Aorta (tissue), 5 donors: Measurements from ENCODE around the gene TFG. TPM values are rescaled to one million over a fixed set of nuclear protein-coding genes. Genes with fewer than 3 reads are reported as not detected.

ENCODE experiments used
- ATAC-seq: fragments of 200-7000 bp; cut with Tn5 transposase; one replicate; pipeline ENCODE4 v1.9.1; 2022; ENCODE audit warnings: moderate library complexity; ENCODE audit not compliant: low FRiP score
- DNase-seq, 2 donors: peaks; one replicate each; pipeline ENCODE4 v3.0.0-alpha.2; 2020
- H3K27ac ChIP-seq, 2 donors: one replicate each; pipeline ENCODE4 v1.5.1; 2013; ENCODE audit warnings: low read length in 2 of 2, mild to moderate bottlenecking in 2 of 2, moderate library complexity in 2 of 2, control low read depth in 1 of 2, inconsistent platforms in 1 of 2, low read depth in 1 of 2
- H3K27me3 ChIP-seq, 2 donors: one replicate each; pipeline ENCODE4 v1.6.1; 2013; ENCODE audit warnings: control low read depth in 1 of 2, low read length in 1 of 2, mild to moderate bottlenecking in 1 of 2, moderate library complexity in 1 of 2; ENCODE audit not compliant: insufficient read depth in 2 of 2, control insufficient read depth in 1 of 2
- H3K36me3 ChIP-seq, 2 donors: one replicate each; pipeline ENCODE4 v1.6.1; 2013; ENCODE audit warnings: control low read depth in 1 of 2, low read length in 1 of 2, mild to moderate bottlenecking in 1 of 2; ENCODE audit not compliant: insufficient read depth in 2 of 2, control insufficient read depth in 1 of 2
- H3K4me1 ChIP-seq, 2 donors: one replicate each; pipeline ENCODE4 v1.6.1; 2013; ENCODE audit warnings: low read length in 2 of 2, control low read depth in 1 of 2, mild to moderate bottlenecking in 1 of 2, moderate library complexity in 1 of 2; ENCODE audit not compliant: insufficient read depth in 2 of 2, control insufficient read depth in 1 of 2
- H3K4me3 ChIP-seq, 2 donors: one replicate each; pipeline ENCODE4 v1.5.1; 2013; ENCODE audit warnings: low read length in 2 of 2, control low read depth in 1 of 2, mild to moderate bottlenecking in 1 of 2
- H3K9me3 ChIP-seq: one replicate; pipeline ENCODE4 v1.6.1; 2013; ENCODE audit warnings: mild to moderate bottlenecking, low read length; ENCODE audit not compliant: control insufficient read depth
- WGBS, 2 donors: extraction: QIAGEN DNeasy Blood & Tissue Kit; methylation state at CpG; one replicate each; pipeline ENCODE4 v1.1.7; 2013; 5-methylcytosine and 5-hydroxymethylcytosine counted together
- intact Hi-C, 2 donors: fragments of 100-400 bp; cut with DNase I; formaldehyde crosslinking; loops; one replicate each; pipeline versions ENCODE4 v1.14.2 to v1.15.0; 2022
- polyA plus RNA-seq, 2 donors: library from polyadenylated mRNA; stranded (reverse); fragments of 200-250 nt; gene quantifications; one replicate each; pipeline ENCODE4 v1.2.3, GENCODE V29; 2013
- total RNA-seq, 2 donors: library from RNA; stranded (reverse); fragmentation: NEBNext Ultra II Directional; extraction: Animal tissue kit (Norgen Biotek cat#: 25700); gene quantifications; one replicate each; pipeline ENCODE4 v1.2.1, GENCODE V29; 2021
- donor health status: healthy with polysubstance abuse.
- donor health status: Bipolar disorder and iron deficiency.
- donor health status: DM: no; HTN: no; CAD: no.
- donor health status: DM: no; HTN: no; CAD: no.
- donor health status: DM: yes; HTN: yes; CAD: no.

The TFG gene
- total and polyA plus RNA-seq, 4 donors: 52.3 to 71.9 (median 63.3) TPM

GRCh38 chr3:100682056-100682853, 27.0 kb upstream of the TFG start:
- peak; percentile 63 for ATAC-seq
- H3K9me3 ChIP-seq: peaks cover 3% of the 10 kb centered on the region
- intact Hi-C loops: no loop called here
- WGBS, 2 donors: 64 to 67% methylated on average over 38 to 41 of the region's 41 CpGs
- H3K36me3 ChIP-seq: no peaks in the 10 kb centered on the region
- no peak for DNase-seq
- H3K4me3 ChIP-seq: no peak overlapping the region
- no peak overlapping the region for H3K27ac ChIP-seq
- H3K27me3 ChIP-seq: no peaks in the 10 kb centered on the region
- no peaks in the 10 kb centered on the region for H3K4me1 ChIP-seq

GRCh38 chr3:100682854-100683760, 26.2 kb upstream of the TFG start:
- ATAC-seq: peak; percentile 41
- intact Hi-C loops: no loop called here

GRCh38 chr3:100693225-100693624, 16.1 kb upstream of the TFG start:
- Histone ChIP-seq H3K27ac (no peak overlapping the region), H3K36me3 (no peaks in the 10 kb centered on the region), H3K9me3 (no peaks in the 10 kb centered on the region), H3K27me3 (no peaks in the 10 kb centered on the region), H3K4me1 (no peaks in the 10 kb centered on the region), H3K4me3 (no peak overlapping the region)
- no peak for ATAC-seq
- intact Hi-C loops: no loop called here
- no peak for DNase-seq

More at GRCh38 chr3:100682854-100683760, 26.2 kb upstream of the TFG start:
- Histone ChIP-seq H3K27me3 (no peaks in the 10 kb centered on the region), H3K4me3 (no peak overlapping the region), H3K36me3 (no peaks in the 10 kb centered on the region), H3K27ac (no peak overlapping the region), H3K9me3 (peaks cover 3% of the 10 kb centered on the region), H3K4me1 (no peaks in the 10 kb centered on the region)
- DNase-seq: no peak
- WGBS, 2 donors: 78 to 80% methylated on average over 18 of the region's 18 CpGs

- intact Hi-C loops: no loop called here
- no peak overlapping the region for H3K27ac ChIP-seq
- WGBS, 2 donors: 43 to 60% methylated on average over 2 of the region's 2 CpGs
- ATAC-seq (no peak), DNase-seq (no peak)
- H3K4me1 ChIP-seq: no peaks in the 10 kb centered on the region
- no peaks in the 10 kb centered on the region for H3K27me3 ChIP-seq
- H3K36me3 ChIP-seq: no peaks in the 10 kb centered on the region
- no peaks in the 10 kb centered on the region for H3K9me3 ChIP-seq
- no peak overlapping the region for H3K4me3 ChIP-seq
These were observed 13.6 kb upstream of the TFG start for GRCh38 chr3:100695696-100696095.

GRCh38 chr3:100696161-100696560, 13.1 kb upstream of the TFG start:
- no peak for ATAC-seq

GRCh38 chr3:100697172-100697571, 12.1 kb upstream of the TFG start:
- Histone ChIP-seq H3K36me3 (no peaks in the 10 kb centered on the region), H3K27me3 (no peaks in the 10 kb centered on the region), H3K27ac (no peak overlapping the region), H3K4me3 (no peak overlapping the region), H3K4me1 (no peaks in the 10 kb centered on the region), H3K9me3 (no peaks in the 10 kb centered on the region)
- ATAC-seq (no peak), DNase-seq (no peak)
- intact Hi-C loops: no loop called here
- WGBS, 2 donors: 81 to 84% methylated on average over 7 of the region's 7 CpGs

More at GRCh38 chr3:100696161-100696560, 13.1 kb upstream of the TFG start:
- 65 to 75% methylated on average over 3 of the region's 3 CpGs for WGBS, 2 donors
- DNase-seq: no peak
- Histone ChIP-seq H3K4me3 (no peak overlapping the region), H3K9me3 (no peaks in the 10 kb centered on the region), H3K27ac (no peak overlapping the region), H3K4me1 (no peaks in the 10 kb centered on the region), H3K27me3 (no peaks in the 10 kb centered on the region), H3K36me3 (no peaks in the 10 kb centered on the region)
- intact Hi-C loops: no loop called here

GRCh38 chr3:100697723-100698285, 11.5 kb upstream of the TFG start:
- intact Hi-C loops: no loop called here
- no peak for ATAC-seq
- DNase-seq: no peak
- H3K4me1 ChIP-seq: no peaks in the 10 kb centered on the region
- WGBS, 2 donors: 63 to 67% methylated on average over 5 of the region's 5 CpGs
- no peak overlapping the region for H3K4me3 ChIP-seq
- H3K27ac ChIP-seq: no peak overlapping the region
- H3K27me3 ChIP-seq: no peaks in the 10 kb centered on the region
- no peaks in the 10 kb centered on the region for H3K9me3 ChIP-seq
- H3K36me3 ChIP-seq: no peaks in the 10 kb centered on the region

- DNase-seq: no peak
- no peaks in the 10 kb centered on the region for H3K27me3 ChIP-seq
- no peak for ATAC-seq
- no peaks in the 10 kb centered on the region for H3K9me3 ChIP-seq
- no peaks in the 10 kb centered on the region for H3K36me3 ChIP-seq
- no peak overlapping the region for H3K4me3 ChIP-seq
- no peak overlapping the region for H3K27ac ChIP-seq
- H3K4me1 ChIP-seq: no peaks in the 10 kb centered on the region
- intact Hi-C loops: no loop called here
- WGBS, 2 donors: 47 to 49% methylated on average over 3 of the region's 3 CpGs
These were observed 10.6 kb upstream of the TFG start for GRCh38 chr3:100698736-100699135.
